GM12878 (cell line): ENCODE results near the gene DBNDD2. TPM values are rescaled to one million over a fixed set of nuclear protein-coding genes. Genes with fewer than 3 reads are reported as not detected.

ENCODE experiments used
- ATAC-seq: fragments of 200-7000 bp; cut with Tn5 transposase; 3 replicates; pipeline ENCODE4 v1.9.1; 2020; ENCODE audit warnings: mild to moderate bottlenecking, moderate library complexity
- BruUV-seq: library from RNA; stranded (reverse); fragments of 400-500 nt; replicated peaks from 2 replicates; lab custom pipeline; 2021; lab: Mats Ljungman, UMichigan
- CTCF ChIA-PET: fragments of 300-600 bp; sonication (Branson Sonifier 250); formaldehyde crosslinking; extraction: SDS; loops from one replicate; lab custom pipeline; 2021; ENCODE audit warnings: inconsistent platforms; lab: Yijun Ruan, JAX
- POLR2A ChIA-PET: fragments of 350-600 bp; formaldehyde crosslinking; extraction: SDS; loops from one replicate; lab custom pipeline; 2021; ENCODE audit warnings: inconsistent platforms; lab: Charles Lee
- RAD21 ChIA-PET: fragments of 300-600 bp; sonication (Branson Sonifier 250); formaldehyde crosslinking; loops from one replicate; lab custom pipeline; 2023; ENCODE audit warnings: antibody characterized with exemption; ENCODE audit not compliant: unreplicated experiment; lab: Charles Lee
- SMC1A ChIA-PET: fragments of 300-600 bp; sonication (Branson Sonifier 250); formaldehyde crosslinking; loops from one replicate; lab custom pipeline; 2023; ENCODE audit not compliant: unreplicated experiment, uncharacterized antibody; lab: Charles Lee
- DNase-seq: peaks from one replicate; pipeline ENCODE4 v3.0.0-alpha.2; 2011; ENCODE audit warnings: low read depth, low spot score
- FAIRE-seq: peaks from 3 replicates; lab custom pipeline; 2011; peaks lifted over from hg19 to GRCh38; lab: Jason Lieb, UNC
- H2AFZ ChIP-seq: 2 replicates; pipeline ENCODE4 v1.6.0; 2011; ENCODE audit warnings: low read depth, low read length, control low read depth; ENCODE audit not compliant: control insufficient read depth
- H3K27ac ChIP-seq: 2 replicates; pipeline ENCODE4 v1.5.1; 2011; ENCODE audit warnings: control low read depth; ENCODE audit not compliant: control insufficient read depth, insufficient read depth
- H3K27me3 ChIP-seq, 2 experiments: replicated peaks in 1 of 2; 2 replicates each; pipeline versions ENCODE4 v1.6.0 to v1.6.1; 2011; ENCODE audit warnings: low read length in 1 of 2; ENCODE audit not compliant: control insufficient read depth in 2 of 2, insufficient read depth in 2 of 2
- H3K36me3 ChIP-seq, 2 experiments: 2 replicates each; pipeline ENCODE4 v1.5.1; 2011; ENCODE audit warnings: low read length in 1 of 2; ENCODE audit not compliant: control insufficient read depth in 2 of 2, insufficient read depth in 2 of 2
- H3K4me1 ChIP-seq: 2 replicates; pipeline ENCODE4 v1.6.1; 2011; ENCODE audit warnings: mild to moderate bottlenecking, low read length, moderate library complexity, mixed read lengths; ENCODE audit not compliant: control insufficient read depth, insufficient read depth
- H3K4me2 ChIP-seq: 2 replicates; pipeline ENCODE4 v1.6.0; 2011; ENCODE audit warnings: control low read depth; ENCODE audit not compliant: control insufficient read depth, insufficient read depth
- H3K4me3 ChIP-seq: fragments of 200-600 bp; sonication (generic); 2 replicates; pipeline ENCODE4 v1.5.1; 2016
- H3K79me2 ChIP-seq: 2 replicates; pipeline ENCODE4 v1.6.0; 2011; ENCODE audit warnings: low read length; ENCODE audit not compliant: control insufficient read depth, insufficient read depth
- H3K9ac ChIP-seq: 2 replicates; pipeline ENCODE4 v1.8.0; 2011; ENCODE audit warnings: low read length, control low read depth, mixed read lengths; ENCODE audit not compliant: control insufficient read depth, insufficient read depth
- H3K9me3 ChIP-seq: replicated peaks from 3 replicates; pipeline ENCODE4 v1.5.1; 2011; ENCODE audit warnings: mild to moderate bottlenecking, low read length; ENCODE audit not compliant: control insufficient read depth, insufficient read depth
- H4K20me1 ChIP-seq: 2 replicates; pipeline ENCODE4 v1.6.0; 2011; ENCODE audit not compliant: control insufficient read depth, insufficient read depth
- CTCF ChIP-seq, 3 experiments: IDR thresholded peaks in 2 of 3; conservative IDR thresholded peaks in 1 of 3; 2 replicates each; pipeline ENCODE4 v1.5.1; 2011; ENCODE audit warnings: low read depth in 3 of 3, low read length in 3 of 3, mild to moderate bottlenecking in 3 of 3, control low read depth in 2 of 3, moderate library complexity in 2 of 3, inconsistent platforms in 1 of 3, mixed read lengths in 1 of 3; ENCODE audit not compliant: control insufficient read depth in 2 of 3, insufficient read depth in 1 of 3; ENCODE audit errors: extremely low read depth in 1 of 3
- NKRF ChIP-seq: fragments of 450-650 bp; conservative IDR thresholded peaks from 2 replicates; pipeline ENCODE4 v1.6.1; 2017; ENCODE audit warnings: mild to moderate bottlenecking, moderate library complexity
- NRF1 ChIP-seq: conservative IDR thresholded peaks from 2 replicates; pipeline ENCODE4 v1.6.1; 2011; ENCODE audit warnings: mild to moderate bottlenecking, low read depth, low read length, improper control_type of control experiment
- WGBS: methylation state at CpG from one replicate; pipeline ENCODE4 v1.1.6; 2016; ENCODE audit warnings: low lambda C conversion rate; ENCODE audit not compliant: insufficient replicate concordance, insufficient coverage; ENCODE audit errors: missing lambda C conversion rate; 5-methylcytosine and 5-hydroxymethylcytosine counted together
- in situ Hi-C: fragments of 300-500 bp; cut with MboI; formaldehyde crosslinking; loops from 9 replicates; pipeline ENCODE4 v1.14.3; 2018; ENCODE audit warnings: mixed read lengths
- intact Hi-C: fragments of 100-400 bp; cut with micrococcal nuclease; formaldehyde crosslinking; loops from one replicate; pipeline ENCODE4 v1.14.2; 2022; ENCODE audit not compliant: unreplicated experiment
- polyA plus RNA-seq, 11 experiments: library from polyadenylated mRNA; depleted of rRNA in 4 of 11; unstranded in 6 of 11; stranded (reverse) in 5 of 11; fragments of >200 nt; fragmentation: Nextera tagmentation in 4 of 11; fragmentation: Illumina TruSeq in 1 of 11; extraction: Ambion mirVana in 4 of 11; extraction: Trizol in 1 of 11; gene quantifications; 1 replicate in 1 of 11; 2 replicates in 10 of 11; pipeline versions ENCODE4 v1.2.1 to v1.2.3, GENCODE V29; 2011 to 2016; ENCODE audit warnings: inconsistent platforms in 2 of 11, missing spikeins in 2 of 11, low read depth in 1 of 11
- total RNA-seq, 4 experiments: library from RNA; depleted of rRNA in 3 of 4; stranded (reverse); fragments of >200 nt in 3 of 4; fragmentation: Illumina TruSeq in 1 of 4; extraction: Trizol in 1 of 4; gene quantifications; 2 replicates each; pipeline versions ENCODE4 v1.2.1 to v1.2.3, GENCODE V29; 2013 to 2021

The DBNDD2 gene
- total and polyA plus RNA-seq, 10 of the 15 experiments (the other 5 are each of a cell fraction or from before 2014, with no cell fraction given): 0.17 to 5.7 (median 0.49) TPM; not detected in 1

- no peaks in the 10 kb centered on the region for H3K9me3 ChIP-seq
- intact Hi-C loops: no loop called here
- CTCF ChIA-PET: interaction anchor here (1.1 to 19.4 kb wide), 3 partner anchors 15 to 75 kb away, joined by 3 to 685 read pairs (median 8); partner anchors contain the start of gene SYS1
- H3K27me3 ChIP-seq: no peaks in the 10 kb centered on the region
- POLR2A ChIA-PET: interaction anchor here (0.7 kb wide), 1 partner anchor 29 kb away, joined by 3 read pairs; no protein-coding TSS in a partner anchor
- SMC1A ChIA-PET: interaction anchor here (1.3 to 19.8 kb wide), 2 partner anchors 11 to 58 kb away, joined by 4 to 440 read pairs; no protein-coding TSS in a partner anchor
- ATAC-seq: no peak
- RAD21 ChIA-PET: interaction anchor here (1.4 to 1.6 kb wide), 2 partner anchors 60 to 62 kb away, joined by 4 to 13 read pairs; no protein-coding TSS in a partner anchor
- H3K9ac ChIP-seq: no peak overlapping the region
- no peak for TF ChIP-seq NRF1
- TF ChIP-seq NKRF: no peak
- no peak for TF ChIP-seq CTCF (IDR thresholded peaks at IDR 0.05 in 2 of 3, conservative IDR thresholded peaks at IDR 0.05 in 1 of 3; ENCODE audit: control insufficient read depth in 2 of 3, extremely low read depth in 1 of 3, insufficient read depth in 1 of 3, low read depth in 3 of 3, low read length in 3 of 3)
- TF ChIP-seq, all 136 proteins: peak for 0
- Histone ChIP-seq H3K4me1 (peaks cover 6% of the 10 kb centered on the region), H3K79me2 (no peaks in the 10 kb centered on the region), H3K27ac (no peak overlapping the region), H4K20me1 (no peaks in the 10 kb centered on the region), H3K36me3 (no peaks in the 10 kb centered on the region; a peak in 1 of 4 replicates), H3K4me2 (no peak overlapping the region), H3K4me3 (no peak overlapping the region), H2AFZ (no peak overlapping the region)
- no peak for FAIRE-seq
- no TSS peak for BruUV-seq
- DNase-seq: no peak
- WGBS: 77% methylated on average over 11 of the region's 11 CpGs
- in situ Hi-C loops: no loop called here
These were observed 30.8 kb upstream of the DBNDD2 start for GRCh38 chr20:45377269-45377668.
